ENCODE results near the gene KAT8. TPM values are rescaled to one million over a fixed set of nuclear protein-coding genes. Genes with fewer than 3 reads are reported as not detected.
A peak's percentile ranks its signal among the peaks of the same experiment; 100 is the strongest.

KAT8 gene
- total and polyA plus RNA-seq, 9 of the 15 experiments (the other 6 are each of a cell fraction or from before 2014, with no cell fraction given), result 10.0 to 98.5 (median 76.4) TPM

- TF ChIP-seq HNRNPLL (IDR thresholded peaks at IDR 0.05; ENCODE audit: low read depth, low read length, poor library complexity, severe bottlenecking), result peak; percentile 24
- TF ChIP-seq NRF1 (conservative IDR thresholded peaks at IDR 0.05 in 1 of 2, IDR thresholded peaks at IDR 0.05 in 1 of 2), result no peak
- no peak for TF ChIP-seq KLF10 (CRISPR knock-in tag; IDR thresholded peaks at IDR 0.05)
- TF ChIP-seq HDGF (IDR thresholded peaks at IDR 0.05), result no peak
Measured at GRCh38 chr16:31134091-31134571, 16.7 kb downstream of the KAT8 start (continued).

GRCh38 chr16:31134625-31135534, 17.4 kb downstream of the KAT8 start:
- Histone ChIP-seq H3K36me3 (ENCODE audit: control insufficient read depth, insufficient read depth, low read length) (peaks cover 27% of the 10 kb centered on the region; the same call in 2 of the 3 replicates), H4K20me1 (replicated peaks; ENCODE audit: control insufficient read depth, insufficient read depth, low read length) (no peaks in the 10 kb centered on the region), H3K27ac (ENCODE audit: extremely low read depth, low read depth, low read length) (peak overlapping the region; percentile 41; the same call in 1 of the 3 replicates), H3K79me2 (ENCODE audit: control insufficient read depth, insufficient read depth, low read length) (no peaks in the 10 kb centered on the region), H3K4me1 (replicated peaks in 1 of 2; ENCODE audit: control insufficient read depth in 2 of 2, insufficient read depth in 2 of 2, low read length in 2 of 2) (peaks cover 31 to 79% of the 10 kb centered on the region in 2 experiments), H3K4me2 (ENCODE audit: insufficient read depth, low read length) (peak overlapping the region; percentile 81), H3K27me3 (ENCODE audit: control insufficient read depth in 2 of 2, insufficient read depth in 2 of 2, low read length in 2 of 2) (no peaks in the 10 kb centered on the region), H3K9ac (ENCODE audit: insufficient read depth in 1 of 2, low read depth in 2 of 2, low read length in 2 of 2) (peak overlapping the region; percentile 36 to 87), H3K9me3 (replicated peaks; ENCODE audit: control insufficient read depth, insufficient read depth, low read depth, low read length) (no peaks in the 10 kb centered on the region), H2AFZ (ENCODE audit: low read depth, low read length) (peak overlapping the region; percentile 65), H3K4me3 (peak overlapping the region; percentile 26; the same call in 1 of the 2 replicates), H3K9me1 (ENCODE audit: control insufficient read depth, insufficient read depth, low read length) (no peaks in the 10 kb centered on the region)
- 32% methylated on average over 12 of the region's 18 CpGs for WGBS (ENCODE audit: insufficient coverage, low coverage, missing lambda C conversion rate)
- DNase-seq (ENCODE audit: extremely low read depth in 1 of 4, low spot score in 3 of 4), result peak in 2 of 4 experiments; percentile 19 to 48
- ChIA-PET POLR2A (interaction anchor here (0.6 to 4.2 kb wide), 8 partner anchors 9 to 45 kb away, joined by 3 to 23 read pairs (median 4); partner anchors contain the start of genes FUS and KAT8), CTCF (ENCODE audit: low intra/inter-chr PET ratio) (no interaction called here)
- peak; percentile 67 for FAIRE-seq
- intact Hi-C loops (cut with micrococcal nuclease), result no loop called here
- TSS peak; percentile 53 for BruUV-seq (replicated peaks)
- ATAC-seq, result peak; percentile 81
- in situ Hi-C loops (cut with MboI), result no loop called here
- TF ChIP-seq ZNF518B (CRISPR knock-in tag; IDR thresholded peaks at IDR 0.05) (no peak), ATF2 (CRISPR knock-in tag; IDR thresholded peaks at IDR 0.05) (no peak), ATF7 (IDR thresholded peaks at IDR 0.05) (no peak), YY1 (IDR thresholded peaks at IDR 0.05; ENCODE audit: borderline replicate concordance in 1 of 3, control insufficient read depth in 1 of 3, extremely low read depth in 1 of 3, insufficient read depth in 3 of 3, insufficient read length in 1 of 3, insufficient replicate concordance in 2 of 3, low read depth in 1 of 3, low read length in 2 of 3) (no peak), MLX (CRISPR knock-in tag; conservative IDR thresholded peaks at IDR 0.05) (no peak), ZNF282 (CRISPR knock-in tag; IDR thresholded peaks at IDR 0.05) (no peak), ZNF224 (CRISPR knock-in tag; IDR thresholded peaks at IDR 0.05) (no peak), PHB (CRISPR knock-in tag; IDR thresholded peaks at IDR 0.05) (no peak)
